SK-N-MC (cell line): ENCODE results near the gene CCDC7.
"Not testable (repeated sequence)": the region's sequence is repeated elsewhere in the genome, so short reads cannot be mapped to it uniquely, and the experiment has no call there.

Experiments used
- DNase-seq: peaks from one replicate; pipeline ENCODE4 v3.0.0-alpha.2; 2011; ENCODE audit warnings: low read depth, low spot score
- H3K27ac ChIP-seq: fragments of 200-600 bp; sonication (generic); 2 replicates; pipeline ENCODE4 v1.5.1; 2016; ENCODE audit warnings: mixed run types
- H3K36me3 ChIP-seq: fragments of 200-600 bp; sonication (generic); 2 replicates; pipeline ENCODE4 v1.6.1; 2017; ENCODE audit warnings: antibody characterized with exemption, low read length, mixed read lengths; ENCODE audit not compliant: insufficient read depth
- H3K4me3 ChIP-seq: fragments of 200-600 bp; sonication (generic); 2 replicates; pipeline ENCODE4 v1.5.1; 2016
- H3K9ac ChIP-seq: fragments of 200-600 bp; sonication (generic); 2 replicates; pipeline ENCODE4 v1.8.0; 2017; ENCODE audit warnings: mixed run types, mixed read lengths; ENCODE audit not compliant: insufficient read length
- H3K9me3 ChIP-seq: fragments of 200-600 bp; sonication (generic); 2 replicates; pipeline ENCODE4 v1.6.1; 2017; ENCODE audit warnings: low read depth, mild to moderate bottlenecking, antibody characterized with exemption, low read length, moderate library complexity, mixed read lengths
- EZH2 ChIP-seq: fragments of 200-600 bp; sonication (generic); IDR thresholded peaks from one replicate; pipeline ENCODE4 v1.6.1; 2017; ENCODE audit warnings: antibody characterized with exemption
- FOXP2 ChIP-seq: optimal IDR thresholded peaks from 2 replicates; pipeline ENCODE3; 2011; ENCODE audit warnings: mild to moderate bottlenecking, moderate library complexity; ENCODE audit not compliant: insufficient read depth; ENCODE audit errors: extremely low read length, control extremely low read depth
- POLR2AphosphoS5 ChIP-seq: IDR thresholded peaks from 2 replicates; pipeline ENCODE4 v1.6.1; 2012; ENCODE audit warnings: mild to moderate bottlenecking, low read depth, low read length, borderline replicate concordance

The CCDC7 gene

GRCh38 chr10:32627183-32627582 is 181.2 kb downstream of the CCDC7 start:
- Histone ChIP-seq H3K9ac (no peak overlapping the region), H3K9me3 (no peaks in the 10 kb centered on the region), H3K4me3 (no peak overlapping the region), H3K36me3 (no peaks in the 10 kb centered on the region), H3K27ac (no peak overlapping the region)
- no peak for DNase-seq
- TF ChIP-seq POLR2AphosphoS5 = no peak
- TF ChIP-seq EZH2 = no peak
- no peak for TF ChIP-seq FOXP2

- DNase-seq = no peak
- no peak overlapping the region for H3K4me3 ChIP-seq
- no peaks in the 10 kb centered on the region for H3K9me3 ChIP-seq
- TF ChIP-seq FOXP2 (no peak), POLR2AphosphoS5 (no peak), EZH2 (no peak)
- H3K36me3 ChIP-seq = no peaks in the 10 kb centered on the region
- H3K9ac ChIP-seq = no peak overlapping the region
- no peak overlapping the region for H3K27ac ChIP-seq
Measured at GRCh38 chr10:32629910-32630309, 184.0 kb downstream of the CCDC7 start.

- DNase-seq = no peak
- TF ChIP-seq FOXP2 (no peak), EZH2 (no peak), POLR2AphosphoS5 (no peak)
- Histone ChIP-seq H3K4me3 (no peak overlapping the region), H3K9ac (no peak overlapping the region), H3K36me3 (no peaks in the 10 kb centered on the region), H3K9me3 (no peaks in the 10 kb centered on the region), H3K27ac (no peak overlapping the region)
Measured at GRCh38 chr10:32646535-32646934, 200.6 kb downstream of the CCDC7 start.

- Histone ChIP-seq H3K27ac (no peak overlapping the region), H3K9ac (no peak overlapping the region), H3K9me3 (no peaks in the 10 kb centered on the region), H3K4me3 (no peak overlapping the region), H3K36me3 (no peaks in the 10 kb centered on the region)
- TF ChIP-seq FOXP2 = no peak
- no peak for TF ChIP-seq EZH2
- TF ChIP-seq POLR2AphosphoS5 = no peak
- DNase-seq = no peak
Measured at GRCh38 chr10:32650246-32650655, 204.3 kb downstream of the CCDC7 start.

GRCh38 chr10:32657430-32657829 is 211.5 kb downstream of the CCDC7 start:
- H3K4me3 ChIP-seq, DNase-seq, H3K27ac ChIP-seq, H3K36me3 ChIP-seq, H3K9ac ChIP-seq, H3K9me3 ChIP-seq: not testable (repeated sequence)

- TF ChIP-seq POLR2AphosphoS5 = no peak
- no peak for TF ChIP-seq EZH2
- TF ChIP-seq FOXP2 = no peak
Measured at GRCh38 chr10:32661346-32661745, 215.4 kb downstream of the CCDC7 start.

GRCh38 chr10:32680803-32681557 is 235.0 kb downstream of the CCDC7 start:
- Histone ChIP-seq H3K4me3 (no peak overlapping the region), H3K9me3 (no peaks in the 10 kb centered on the region), H3K9ac (no peak overlapping the region), H3K36me3 (no peaks in the 10 kb centered on the region), H3K27ac (no peak overlapping the region)
- DNase-seq = no peak
- TF ChIP-seq FOXP2 = no peak
- TF ChIP-seq EZH2 = no peak
- no peak for TF ChIP-seq POLR2AphosphoS5

More at GRCh38 chr10:32661346-32661745, 215.4 kb downstream of the CCDC7 start:
- Histone ChIP-seq H3K9ac (no peak overlapping the region), H3K36me3 (no peaks in the 10 kb centered on the region), H3K27ac (no peak overlapping the region), H3K9me3 (no peaks in the 10 kb centered on the region), H3K4me3 (no peak overlapping the region)
- no peak for DNase-seq

GRCh38 chr10:32684291-32684690 is 238.4 kb downstream of the CCDC7 start:
- TF ChIP-seq FOXP2 (no peak), EZH2 (no peak), POLR2AphosphoS5 (no peak)
- H3K27ac ChIP-seq = no peak overlapping the region
- no peaks in the 10 kb centered on the region for H3K36me3 ChIP-seq
- no peak for DNase-seq
- no peak overlapping the region for H3K4me3 ChIP-seq
- no peak overlapping the region for H3K9ac ChIP-seq
- H3K9me3 ChIP-seq = no peaks in the 10 kb centered on the region

- H3K4me3 ChIP-seq = no peak overlapping the region
- no peak overlapping the region for H3K9ac ChIP-seq
- H3K27ac ChIP-seq = no peak overlapping the region
- DNase-seq = no peak
- no peaks in the 10 kb centered on the region for H3K9me3 ChIP-seq
- H3K36me3 ChIP-seq = no peaks in the 10 kb centered on the region
- TF ChIP-seq EZH2 (no peak), POLR2AphosphoS5 (no peak), FOXP2 (no peak)
Measured at GRCh38 chr10:32687116-32687515, 241.2 kb downstream of the CCDC7 start.
